Stimulated activated CD4-positive, alpha-beta T cell treated with anti-CD3 and anti-CD28 coated beads, Interleukin-4, amount 100 ng/mL, for 4 hours (primary cell): ENCODE measurements around the gene OR2A14.
A peak's percentile ranks its signal among the peaks of the same experiment; 100 is the strongest.
"Not testable (repeated sequence)": the region's sequence is repeated elsewhere in the genome, so short reads cannot be mapped to it uniquely, and the experiment has no call there.

ENCODE experiments used
- DNase-seq, 2 experiments: peaks; one replicate each; pipeline ENCODE4 v3.0.0-alpha.2; 2020

The OR2A14 gene

DNA sequence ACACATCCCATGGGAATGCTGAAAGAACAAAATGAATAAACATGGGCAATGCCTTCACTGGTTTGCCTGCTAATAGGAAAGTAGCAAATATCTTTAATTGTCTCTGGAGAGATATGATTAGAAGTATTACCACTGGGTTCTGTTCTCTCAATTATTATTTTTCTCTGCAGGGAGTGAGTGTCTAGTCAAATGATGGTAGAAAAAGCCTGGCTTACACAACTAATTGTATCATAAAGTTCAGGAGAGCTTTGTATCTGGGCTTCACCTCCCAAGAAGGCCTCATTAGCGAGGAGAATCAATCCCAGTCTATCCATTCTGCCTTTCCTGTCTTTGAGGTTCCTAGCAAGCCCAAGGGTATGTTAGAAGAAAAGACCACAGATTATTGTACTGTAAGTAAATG is at the start of gene OR2A14:
Gene OR2A14 (plus strand): TSS at position 301 of the 400 bp plus-strand sequence. CDS start 5,937 bp downstream, outside the sequence.
- no peak for DNase-seq

GRCh38 chr7:144074374-144074773 is 48.6 kb upstream of the OR2A14 start:
- DNase-seq: no peak

DNA sequence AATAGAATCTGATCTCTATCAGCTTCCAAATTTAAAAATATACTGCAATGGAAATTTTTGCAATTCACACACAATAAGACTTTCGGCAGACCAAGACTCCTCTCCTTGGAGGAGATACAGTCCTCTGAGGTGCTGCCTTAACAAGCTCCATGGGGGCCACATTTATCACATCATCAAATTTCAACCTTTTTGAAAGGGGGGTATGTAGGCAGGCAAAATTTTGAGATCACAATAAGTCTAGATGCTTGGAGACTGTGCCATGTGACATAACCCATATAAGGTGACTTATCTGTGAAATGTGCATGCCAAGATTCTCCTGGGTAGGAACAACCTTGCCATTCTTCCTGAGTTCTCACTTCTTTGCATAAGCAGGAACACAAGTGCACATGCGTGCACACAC is 37.0 kb upstream of the OR2A14 start, which contains the start of gene OR2A12:
Gene OR2A12 (plus strand): TSS at position 301 of the 400 bp plus-strand sequence. CDS start 8,830 bp downstream, outside the sequence.
- DNase-seq: no peak

GRCh38 chr7:144086730-144087129 is 36.2 kb upstream of the OR2A14 start:
- no peak for DNase-seq

DNA sequence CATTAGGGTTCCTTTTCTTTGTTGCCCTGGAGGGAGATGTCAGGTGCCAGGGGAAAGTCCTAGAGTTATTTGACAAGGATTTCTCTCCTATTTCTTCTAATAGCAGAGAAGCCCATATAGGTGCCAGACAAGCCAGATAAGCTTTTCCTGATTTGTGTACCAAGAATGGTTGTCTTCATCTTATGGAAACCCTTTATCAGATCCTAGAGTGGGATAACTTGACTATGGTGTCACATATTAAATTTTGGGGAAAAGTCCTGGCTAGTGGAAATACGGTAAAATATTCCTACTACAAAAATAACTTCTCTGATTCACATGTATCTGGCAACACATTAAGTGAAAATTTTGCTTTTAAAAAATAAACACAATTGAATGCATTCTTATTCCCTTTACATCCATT is 35.7 kb upstream of the OR2A14 start:
- no peak for DNase-seq

DNA sequence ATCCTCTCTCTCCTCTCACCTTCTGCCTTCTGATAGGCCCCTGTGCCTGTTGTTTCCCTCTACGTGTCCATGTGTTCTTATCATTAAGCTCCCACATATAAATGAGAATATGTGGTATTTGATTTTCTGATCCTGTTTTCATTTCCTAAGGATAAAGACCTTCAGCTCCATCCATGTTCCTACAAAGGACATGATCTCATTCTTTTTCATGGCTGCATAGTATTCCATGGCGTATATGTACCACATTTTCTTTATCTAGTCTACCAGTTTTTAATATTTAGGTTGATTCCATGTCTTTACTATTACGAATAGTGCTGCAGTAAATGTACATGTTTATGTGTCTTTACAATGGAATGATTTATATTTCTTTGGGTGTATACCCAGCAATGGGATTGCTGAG is 32.3 kb upstream of the OR2A14 start:
- no peak for DNase-seq

DNA sequence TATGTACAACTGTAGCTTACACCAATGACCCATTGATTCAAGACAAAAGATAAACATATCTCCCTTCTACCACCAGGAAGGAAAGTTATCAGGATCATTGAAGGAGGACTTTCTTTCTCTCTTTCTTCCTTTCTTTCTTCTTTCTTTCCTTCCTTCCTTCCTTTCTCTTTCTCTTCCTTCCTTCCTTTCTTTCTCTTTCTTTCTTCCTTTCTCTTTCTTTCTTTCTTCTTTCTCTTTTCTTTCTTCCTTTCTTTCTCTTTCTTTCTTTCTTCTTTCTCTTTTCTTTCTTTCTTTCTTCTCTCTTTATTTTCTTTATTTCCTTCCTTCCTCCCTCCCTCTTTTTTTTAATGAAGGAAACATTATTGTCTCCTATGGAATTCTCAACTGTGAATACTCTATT is 24.2 kb upstream of the OR2A14 start:
- DNase-seq: no peak

DNA sequence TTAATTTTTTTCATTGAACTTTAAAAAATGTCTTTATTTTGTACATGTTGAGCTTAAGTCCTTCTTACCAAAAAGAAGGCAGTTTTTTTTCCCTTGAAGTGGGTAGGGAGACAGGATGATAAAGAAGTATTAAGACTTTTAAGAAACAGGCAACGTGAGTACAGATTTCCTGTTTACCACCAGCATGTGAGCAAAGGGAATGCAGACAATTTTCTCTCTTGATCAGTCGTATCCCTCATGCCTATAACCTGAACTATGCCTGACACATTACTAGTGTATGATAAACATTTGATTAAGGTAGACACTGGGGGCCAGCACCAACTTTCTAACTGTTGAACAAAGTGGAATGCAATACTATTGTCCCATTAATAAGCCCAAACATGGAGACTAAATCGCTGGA is 22.4 kb upstream of the OR2A14 start:
- DNase-seq: no peak

- DNase-seq: no peak
Measured at GRCh38 chr7:144102041-144102440, 20.9 kb upstream of the OR2A14 start.

- no peak for DNase-seq
Measured at GRCh38 chr7:144105211-144105610, 17.8 kb upstream of the OR2A14 start.

DNA sequence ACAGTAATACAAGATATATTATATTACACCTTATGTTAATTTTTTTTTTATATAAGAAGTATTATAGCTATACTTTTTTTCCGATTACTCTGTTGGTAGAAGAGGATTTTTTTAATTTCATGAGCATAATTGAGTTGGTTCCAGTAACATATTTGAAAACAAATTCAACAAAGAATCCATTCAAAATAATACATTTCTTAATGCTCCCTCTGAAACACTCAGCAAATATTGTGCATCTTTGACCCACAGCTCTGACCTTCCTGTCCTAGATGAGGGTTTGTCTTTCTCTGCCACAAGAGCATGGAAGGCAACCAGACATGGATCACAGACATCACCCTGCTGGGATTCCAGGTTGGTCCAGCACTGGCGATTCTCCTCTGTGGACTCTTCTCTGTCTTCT is 13.7 kb upstream of the OR2A14 start, which contains the start of gene OR2A2:
Gene OR2A2 (plus strand): TSS at position 301 of the 400 bp plus-strand sequence. CDS start 0 bp downstream, at position 301.
- no peak for DNase-seq

- no peak for DNase-seq
Measured at GRCh38 chr7:144110272-144110671, 12.7 kb upstream of the OR2A14 start.

GRCh38 chr7:144113651-144114050 is 9.3 kb upstream of the OR2A14 start:
- no peak for DNase-seq

DNA sequence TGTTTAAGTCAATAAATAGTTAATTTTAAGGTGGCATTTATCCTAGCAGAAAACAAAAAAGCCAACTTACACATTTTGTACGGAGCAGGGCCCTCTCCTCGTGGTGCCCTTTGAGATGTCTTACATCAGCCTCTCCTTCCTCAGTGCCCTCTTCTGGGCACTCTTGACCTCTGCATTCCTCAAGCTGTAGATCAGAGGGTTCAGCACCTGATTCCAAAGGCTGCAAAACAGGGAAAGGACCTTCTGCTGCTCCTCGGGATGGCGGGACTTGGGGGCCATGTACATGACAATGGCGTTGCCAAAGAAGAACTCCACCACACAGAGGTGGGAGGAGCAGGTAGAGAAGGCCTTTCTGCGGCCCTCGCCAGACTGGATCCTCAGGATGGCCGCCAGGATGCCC is 4.6 kb upstream of the OR2A14 start:
- no peak for DNase-seq

DNA sequence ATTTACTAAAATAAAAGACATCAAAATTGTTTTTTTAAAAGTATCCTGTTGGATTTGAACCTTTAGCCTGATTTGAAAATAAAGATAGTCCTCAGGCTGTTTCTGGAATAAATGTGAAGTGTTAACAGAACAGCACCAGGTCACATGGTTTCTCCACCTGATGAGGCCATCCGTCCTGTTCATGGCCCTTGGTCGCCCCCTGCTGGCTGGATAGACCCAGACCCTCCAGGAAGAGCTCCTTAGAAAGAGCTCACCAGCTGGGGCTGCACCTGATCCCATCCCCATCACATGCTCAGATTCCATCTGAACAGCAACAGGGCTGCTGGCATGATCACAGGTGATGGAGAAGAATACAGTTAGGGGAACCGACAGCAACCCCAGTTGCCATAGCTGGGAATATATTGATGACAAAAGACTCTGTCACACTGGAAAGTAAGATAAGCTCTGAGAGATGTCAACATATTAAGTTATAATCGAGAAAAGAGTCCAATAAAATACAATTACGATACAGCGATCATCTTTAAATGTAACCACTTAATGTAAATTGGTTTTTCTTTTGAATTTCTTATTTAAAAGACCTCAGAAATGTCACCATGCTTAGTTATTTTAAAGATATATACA is 4.8 kb downstream of the OR2A14 start:
- peak; percentile 81 to 91 for DNase-seq

DNA sequence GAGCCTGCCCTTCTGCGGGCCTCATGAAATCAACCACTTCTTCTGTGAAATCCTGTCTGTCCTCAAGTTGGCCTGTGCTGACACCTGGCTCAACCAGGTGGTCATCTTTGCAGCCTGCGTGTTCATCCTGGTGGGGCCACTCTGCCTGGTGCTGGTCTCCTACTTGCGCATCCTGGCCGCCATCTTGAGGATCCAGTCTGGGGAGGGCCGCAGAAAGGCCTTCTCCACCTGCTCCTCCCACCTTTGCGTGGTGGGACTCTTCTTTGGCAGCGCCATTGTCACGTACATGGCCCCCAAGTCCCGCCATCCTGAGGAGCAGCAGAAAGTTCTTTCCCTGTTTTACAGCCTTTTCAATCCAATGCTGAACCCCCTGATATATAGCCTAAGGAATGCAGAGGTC is 6.6 kb downstream of the OR2A14 start:
- not testable (repeated sequence) for DNase-seq

DNA sequence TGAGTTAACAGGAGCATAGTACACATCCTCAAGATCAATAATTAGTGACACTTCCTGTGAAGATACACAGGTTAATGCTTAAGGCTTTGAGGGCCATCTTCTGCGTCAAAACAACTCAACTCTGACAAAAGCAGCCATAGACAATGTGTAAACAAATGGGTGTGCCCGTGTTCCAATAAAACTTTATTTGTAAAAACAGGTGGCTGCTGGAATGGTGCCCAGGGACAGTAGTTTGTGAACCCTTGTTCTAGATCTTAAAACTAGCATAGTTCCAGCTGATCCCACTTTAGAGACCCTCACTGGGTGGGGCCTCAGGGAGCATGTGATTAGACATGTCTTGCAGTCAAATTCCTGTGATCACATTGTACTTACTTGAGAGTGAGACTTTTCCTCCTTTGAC is 7.8 kb downstream of the OR2A14 start:
- DNase-seq: no peak

DNA sequence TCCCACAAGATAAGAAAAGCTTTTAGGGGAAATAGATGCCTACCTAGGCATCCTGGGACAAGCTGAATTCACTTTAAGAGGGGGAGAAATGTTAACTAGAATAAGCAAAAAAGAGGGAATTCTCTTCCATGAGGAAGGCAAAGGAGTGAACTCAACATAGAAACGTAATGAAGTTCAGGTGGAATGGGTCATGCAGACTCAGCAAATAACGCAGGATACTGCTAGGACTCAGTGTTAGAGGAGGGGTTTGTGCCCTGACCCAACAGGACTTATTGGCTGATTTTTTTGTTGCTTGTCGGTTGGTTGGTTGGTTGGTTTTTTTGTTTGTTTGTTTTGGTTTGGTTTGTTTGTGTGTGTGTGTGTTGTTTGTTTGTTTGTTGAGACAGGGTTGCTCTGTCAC is 9.3 kb downstream of the OR2A14 start:
- DNase-seq: no peak

- DNase-seq: no peak
Measured at GRCh38 chr7:144133307-144133706, 10.3 kb downstream of the OR2A14 start.

- no peak for DNase-seq
Measured at GRCh38 chr7:144134116-144134515, 11.1 kb downstream of the OR2A14 start.

- no peak for DNase-seq
Measured at GRCh38 chr7:144137501-144137900, 14.5 kb downstream of the OR2A14 start.

DNA sequence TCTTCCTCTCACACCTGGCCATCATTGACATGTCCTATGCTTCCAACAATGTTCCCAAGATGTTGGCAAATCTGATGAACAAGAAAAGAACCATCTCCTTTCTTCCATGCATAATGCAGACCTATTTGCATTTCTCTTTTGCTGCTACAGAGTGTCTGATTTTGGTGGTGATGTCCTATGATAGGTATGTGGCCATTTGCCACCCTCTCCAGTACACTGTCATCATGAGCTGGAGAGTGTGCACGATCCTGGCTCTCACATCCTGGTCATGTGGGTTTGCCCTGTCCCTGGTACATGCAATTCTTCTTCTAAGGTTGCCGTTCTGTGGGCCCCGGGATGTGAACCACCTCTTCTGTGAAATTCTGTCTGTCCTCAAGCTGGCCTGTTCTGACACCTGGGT is 19.2 kb downstream of the OR2A14 start:
- DNase-seq: no peak

DNA sequence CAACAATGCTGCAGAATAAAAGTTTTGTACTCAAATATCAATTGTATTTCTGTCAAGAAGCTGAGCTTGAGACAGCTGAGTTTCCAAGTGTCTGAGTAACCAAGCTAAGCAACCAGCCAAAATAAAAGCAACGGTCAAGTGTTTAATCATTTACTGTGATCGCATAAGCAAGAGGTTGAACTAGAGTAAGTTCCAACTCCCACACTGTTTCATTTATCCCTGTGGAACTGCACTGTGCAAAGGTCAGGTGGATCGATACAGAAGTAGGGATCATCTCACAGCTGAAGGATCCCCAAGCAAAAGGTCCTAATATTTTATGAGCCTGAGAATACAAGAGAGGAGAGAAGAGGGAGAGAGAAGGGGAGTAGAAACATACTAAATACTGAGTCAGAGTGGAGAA is 21.4 kb downstream of the OR2A14 start:
- no peak for DNase-seq

- DNase-seq: no peak
Measured at GRCh38 chr7:144148224-144148827, 25.4 kb downstream of the OR2A14 start.

DNA sequence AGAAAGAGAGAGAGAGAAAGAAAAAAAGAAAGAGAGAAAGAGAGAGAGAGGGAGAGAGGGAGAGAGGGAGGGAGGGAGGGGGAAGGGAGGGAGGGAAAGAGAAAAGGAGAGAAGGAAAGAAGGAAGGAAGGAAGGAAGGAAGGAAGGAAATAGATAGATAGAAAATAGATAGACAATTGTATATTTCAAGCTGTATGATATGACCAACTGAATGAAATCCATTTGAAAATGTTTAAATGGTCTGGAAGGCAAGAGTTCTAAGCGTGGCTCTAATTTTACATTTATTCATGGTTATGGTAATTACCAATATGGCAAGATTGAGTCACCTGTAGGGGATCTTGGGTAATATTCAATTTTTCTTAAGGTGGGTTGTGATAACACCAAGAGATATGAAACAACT is 35.9 kb downstream of the OR2A14 start:
- DNase-seq: no peak
